Measurements from ENCODE around the gene EBI3. TPM values are rescaled to one million over a fixed set of nuclear protein-coding genes. Genes with fewer than 3 reads are reported as not detected.
"Not testable (repeated sequence)": the region's sequence is repeated elsewhere in the genome, so short reads cannot be mapped to it uniquely, and the experiment has no call there.

Gene EBI3
- 6.4 and 8.1 TPM in 2 replicates for total RNA-seq (2014; rRNA removed; shearing (Covaris generic))

- DNase-seq (ENCODE audit: low spot score) = peak; percentile 92
Observed at GRCh38 chr19:4229179-4229931, at the start of gene EBI3. Gene EBI3, plus strand, starts transcription at chr19:4229523. Its CDS starts 28 bp downstream, at chr19:4229551.

- DNase-seq (ENCODE audit: low spot score) = no peak
Observed at GRCh38 chr19:4181053-4181508, 48.2 kb upstream of the EBI3 start.

- peak; percentile 93 for DNase-seq (ENCODE audit: low spot score)
Observed at GRCh38 chr19:4182084-4182810, 47.1 kb upstream of the EBI3 start, which contains the start of the genes ANKRD24 and SIRT6. Gene ANKRD24, plus strand, starts transcription at chr19:4182689. Its CDS starts 3,737 bp downstream, at chr19:4186426. Gene SIRT6, minus strand, starts transcription at chr19:4182563. Its CDS starts 24 bp downstream, at chr19:4182539.

- DNase-seq (ENCODE audit: low spot score) = no peak
Observed at GRCh38 chr19:4183967-4184717, 45.2 kb upstream of the EBI3 start.

- DNase-seq (ENCODE audit: low spot score) = no peak
Observed at GRCh38 chr19:4184718-4185352, 44.5 kb upstream of the EBI3 start.

- no peak for DNase-seq (ENCODE audit: low spot score)
Observed at GRCh38 chr19:4185413-4186086, 43.8 kb upstream of the EBI3 start.

GRCh38 chr19:4186087-4186993 lies 43.0 kb upstream of the EBI3 start:
- DNase-seq (ENCODE audit: low spot score) = peak; percentile 78

GRCh38 chr19:4187313-4188122 lies 41.8 kb upstream of the EBI3 start:
- no peak for DNase-seq (ENCODE audit: low spot score)

- DNase-seq (ENCODE audit: low spot score) = no peak
Observed at GRCh38 chr19:4189641-4190040, 39.7 kb upstream of the EBI3 start.

GRCh38 chr19:4192537-4192936 lies 36.8 kb upstream of the EBI3 start:
- DNase-seq (ENCODE audit: low spot score) = not testable (repeated sequence)

- no peak for DNase-seq (ENCODE audit: low spot score)
Observed at GRCh38 chr19:4194353-4194752, 35.0 kb upstream of the EBI3 start.

- DNase-seq (ENCODE audit: low spot score) = no peak
Observed at GRCh38 chr19:4196009-4196408, 33.3 kb upstream of the EBI3 start.

- no peak for DNase-seq (ENCODE audit: low spot score)
Observed at GRCh38 chr19:4196587-4197148, 32.7 kb upstream of the EBI3 start.

- DNase-seq (ENCODE audit: low spot score) = no peak
Observed at GRCh38 chr19:4197228-4197624, 32.1 kb upstream of the EBI3 start.

- no peak for DNase-seq (ENCODE audit: low spot score)
Observed at GRCh38 chr19:4197625-4198466, 31.5 kb upstream of the EBI3 start.

- DNase-seq (ENCODE audit: low spot score) = no peak
Observed at GRCh38 chr19:4198467-4199126, 30.7 kb upstream of the EBI3 start.

- no peak for DNase-seq (ENCODE audit: low spot score)
Observed at GRCh38 chr19:4199699-4200293, 29.5 kb upstream of the EBI3 start.
